Naive B cell (primary cell): ENCODE results near the gene LMOD3. TPM values are rescaled to one million over a fixed set of nuclear protein-coding genes. Genes with fewer than 3 reads are reported as not detected.

Experiments used
- ATAC-seq, 2 donors: fragments of 150-1000 bp; cut with Tn5 transposase; 2 replicates each; pipeline ENCODE4 v1.10.0; 2021; ENCODE audit warnings: low read depth in 2 of 2, mild to moderate bottlenecking in 2 of 2, moderate library complexity in 2 of 2
- DNase-seq: peaks from one replicate; pipeline ENCODE4 v3.0.0; 2022
- H3K27ac Mint-ChIP-seq, 6 donors: one replicate each; pipeline ENCODE4 v1.8.0; 2020 to 2022; ENCODE audit warnings: mild to moderate bottlenecking in 6 of 6, mixed read lengths in 6 of 6, moderate library complexity in 5 of 6, inconsistent platforms in 2 of 6
- H3K27me3 Mint-ChIP-seq, 3 donors: one replicate each; pipeline ENCODE4 v1.8.0; 2021 to 2022; ENCODE audit warnings: mixed read lengths in 3 of 3, mild to moderate bottlenecking in 1 of 3
- H3K36me3 Mint-ChIP-seq, 2 donors: one replicate each; pipeline ENCODE4 v1.8.0; 2020 to 2022; ENCODE audit warnings: mixed read lengths in 2 of 2, inconsistent platforms in 1 of 2, mild to moderate bottlenecking in 1 of 2
- H3K4me1 Mint-ChIP-seq, 3 donors: one replicate each; pipeline ENCODE4 v1.8.0; 2020 to 2022; ENCODE audit warnings: mixed read lengths in 3 of 3, inconsistent platforms in 1 of 3, mild to moderate bottlenecking in 1 of 3, moderate library complexity in 1 of 3
- H3K4me3 Mint-ChIP-seq, 8 donors: one replicate each; pipeline ENCODE4 v1.8.0; 2020 to 2022; ENCODE audit warnings: mild to moderate bottlenecking in 8 of 8, mixed read lengths in 8 of 8, moderate library complexity in 8 of 8, inconsistent platforms in 2 of 8
- H3K9me3 Mint-ChIP-seq, 7 donors: one replicate each; pipeline ENCODE4 v1.8.0; 2020 to 2022; ENCODE audit warnings: mixed read lengths in 7 of 7, mild to moderate bottlenecking in 5 of 7, inconsistent platforms in 2 of 7, moderate library complexity in 1 of 7
- polyA plus RNA-seq, 6 donors: library from polyadenylated mRNA; unstranded; fragments of 300-500 nt; fragmentation: Illumina TruSeq; gene quantifications; one replicate each; pipeline ENCODE4 v1.2.3, GENCODE V29; 2021; ENCODE audit warnings: low read depth in 6 of 6

LMOD3 gene
- polyA plus RNA-seq, 6 donors from 2014 or later: 0.05 to 0.19 (median 0.09) TPM; not detected in 3

- DNase-seq (peak; percentile 70), ATAC-seq (peak; percentile 100)
- peaks cover 26 to 27% of the 10 kb centered on the region in 2 donors for H3K36me3 Mint-ChIP-seq
- H3K27me3 Mint-ChIP-seq: no peaks in the 10 kb centered on the region
- peak overlapping the region; percentile 80 to 98 (median 92) for H3K27ac Mint-ChIP-seq
- peaks cover 18 to 34% (median 19%) of the 10 kb centered on the region in 3 donors for H3K4me1 Mint-ChIP-seq
- H3K4me3 Mint-ChIP-seq: peak overlapping the region; percentile 5 to 82 (median 70)
- no peaks in the 10 kb centered on the region for H3K9me3 Mint-ChIP-seq
Observed at GRCh38 chr3:69058180-69058946, 64.0 kb downstream of the LMOD3 start.

Other genes with a start within 250 kb of the LMOD3 start
- not detected for gene TAFA4, start 190.0 kb downstream of the LMOD3 start, polyA plus RNA-seq
- 1 to 10 TPM in 5 of 6 donors, not detected in 1; 2.0 to 3.2 (median 2.3) TPM for gene EOGT, start 108.9 kb downstream of the LMOD3 start, polyA plus RNA-seq
- gene TMF1, start 70.3 kb downstream of the LMOD3 start, polyA plus RNA-seq: 10 to 100 TPM; 26.1 to 65.0 (median 54.4) TPM
- gene UBA3, start 42.2 kb downstream of the LMOD3 start, polyA plus RNA-seq: 100 to 1,000 TPM in 1 of 6 donors, 10 to 100 TPM in 5; 57.8 to 123 (median 61.1) TPM
- gene ARL6IP5, start 37.7 kb downstream of the LMOD3 start, polyA plus RNA-seq: 100 to 1,000 TPM; 278 to 469 (median 324) TPM